Measurements from ENCODE around the gene DDX19B. TPM values are rescaled to one million over a fixed set of nuclear protein-coding genes. Genes with fewer than 3 reads are reported as not detected.

Gene DDX19B
- total RNA-seq, 2 donors from 2014 or later: 22.3 to 25.6 TPM

GRCh38 chr16:70380248-70380918 lies 81.4 kb downstream of the DDX19B start:
- intact Hi-C loops (cut with DNase I): no loop called here
- Histone ChIP-seq H3K27ac (peak overlapping the region; percentile 85), H3K9ac (ENCODE audit: low read depth in 2 of 2, low read length in 2 of 2) (peak overlapping the region; percentile 93 to 95), H3K4me3 (peak overlapping the region; percentile 72), H3K36me3 (no peaks in the 10 kb centered on the region), H3K9me3 (no peaks in the 10 kb centered on the region), H3K27me3 (no peaks in the 10 kb centered on the region), H3K4me1 (peaks cover 7% of the 10 kb centered on the region)
- TF ChIP-seq, protein P1, sequence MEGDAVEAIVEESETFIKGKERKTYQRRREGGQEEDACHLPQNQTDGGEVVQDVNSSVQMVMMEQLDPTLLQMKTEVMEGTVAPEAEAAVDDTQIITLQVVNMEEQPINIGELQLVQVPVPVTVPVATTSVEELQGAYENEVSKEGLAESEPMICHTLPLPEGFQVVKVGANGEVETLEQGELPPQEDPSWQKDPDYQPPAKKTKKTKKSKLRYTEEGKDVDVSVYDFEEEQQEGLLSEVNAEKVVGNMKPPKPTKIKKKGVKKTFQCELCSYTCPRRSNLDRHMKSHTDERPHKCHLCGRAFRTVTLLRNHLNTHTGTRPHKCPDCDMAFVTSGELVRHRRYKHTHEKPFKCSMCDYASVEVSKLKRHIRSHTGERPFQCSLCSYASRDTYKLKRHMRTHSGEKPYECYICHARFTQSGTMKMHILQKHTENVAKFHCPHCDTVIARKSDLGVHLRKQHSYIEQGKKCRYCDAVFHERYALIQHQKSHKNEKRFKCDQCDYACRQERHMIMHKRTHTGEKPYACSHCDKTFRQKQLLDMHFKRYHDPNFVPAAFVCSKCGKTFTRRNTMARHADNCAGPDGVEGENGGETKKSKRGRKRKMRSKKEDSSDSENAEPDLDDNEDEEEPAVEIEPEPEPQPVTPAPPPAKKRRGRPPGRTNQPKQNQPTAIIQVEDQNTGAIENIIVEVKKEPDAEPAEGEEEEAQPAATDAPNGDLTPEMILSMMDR (IDR thresholded peaks at IDR 0.05): no peak
- DNase-seq: peak; percentile 45

- Histone ChIP-seq H3K27ac (peak overlapping the region; percentile 85), H3K27me3 (no peaks in the 10 kb centered on the region), H3K9me3 (no peaks in the 10 kb centered on the region), H3K36me3 (no peaks in the 10 kb centered on the region), H3K9ac (ENCODE audit: low read depth in 2 of 2, low read length in 2 of 2) (peak overlapping the region; percentile 93 to 95), H3K4me3 (peak overlapping the region; percentile 72), H3K4me1 (peaks cover 7% of the 10 kb centered on the region)
- TF ChIP-seq, protein P1 (IDR thresholded peaks at IDR 0.05): no peak
- peak; percentile 98 for DNase-seq
- intact Hi-C loops (cut with DNase I): no loop called here
Observed at GRCh38 chr16:70380919-70381603, 82.1 kb downstream of the DDX19B start.

DNA sequence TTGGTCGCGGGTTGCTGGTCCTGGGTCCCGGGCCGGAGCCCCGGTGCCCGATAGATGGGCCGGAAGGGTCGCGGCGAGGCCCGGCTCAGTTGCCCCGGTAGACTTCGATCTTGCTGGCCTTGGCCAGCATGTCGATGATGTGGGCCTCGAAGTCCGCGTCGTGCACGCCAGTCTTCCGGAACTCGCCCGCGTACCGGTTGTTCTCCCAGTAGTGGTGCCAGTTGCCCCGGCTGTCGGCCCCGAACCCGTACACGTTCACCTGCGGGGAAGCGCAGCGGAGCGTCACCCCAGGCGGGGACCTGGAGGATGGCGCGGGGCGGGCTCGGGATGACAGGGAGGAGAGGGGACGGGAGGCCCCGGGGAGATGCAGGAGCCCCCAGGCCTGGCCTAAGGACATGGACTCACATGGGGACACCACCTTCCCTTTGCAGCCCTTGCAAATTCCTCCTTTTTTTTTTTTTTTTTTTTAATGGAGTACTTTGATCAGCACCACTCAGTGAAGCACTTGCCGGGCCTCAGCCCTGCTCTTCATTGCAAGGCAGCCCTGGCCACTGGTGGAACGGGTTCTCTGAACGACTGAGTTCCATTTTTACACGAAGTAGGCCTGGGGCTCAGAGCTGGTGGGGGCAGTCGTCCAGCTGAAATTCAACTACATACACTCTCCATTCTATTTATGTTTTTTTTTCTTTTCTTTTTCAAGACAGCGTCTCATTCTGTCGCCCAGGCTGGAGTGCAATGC lies 82.8 kb downstream of the DDX19B start:
- no peaks in the 10 kb centered on the region for H3K36me3 ChIP-seq
- H3K4me3 ChIP-seq: peak overlapping the region; percentile 72
- peak overlapping the region; percentile 85 for H3K27ac ChIP-seq
- TF ChIP-seq, protein P1 (IDR thresholded peaks at IDR 0.05): no peak
- peaks cover 7% of the 10 kb centered on the region for H3K4me1 ChIP-seq
- no peak for DNase-seq
- intact Hi-C loops (cut with DNase I): no loop called here
- H3K27me3 ChIP-seq: no peaks in the 10 kb centered on the region
- peak overlapping the region; percentile 75 to 93 for H3K9ac ChIP-seq (ENCODE audit: low read depth in 2 of 2, low read length in 2 of 2)
- H3K9me3 ChIP-seq: no peaks in the 10 kb centered on the region

GRCh38 chr16:70383421-70383960 lies 84.5 kb downstream of the DDX19B start:
- H3K27me3 ChIP-seq: no peaks in the 10 kb centered on the region
- TF ChIP-seq, protein P1 (IDR thresholded peaks at IDR 0.05): no peak
- H3K4me3 ChIP-seq: no peak overlapping the region
- H3K9ac ChIP-seq (ENCODE audit: low read depth in 2 of 2, low read length in 2 of 2): no peak overlapping the region
- no peaks in the 10 kb centered on the region for H3K9me3 ChIP-seq
- H3K27ac ChIP-seq: no peak overlapping the region
- no peaks in the 10 kb centered on the region for H3K36me3 ChIP-seq
- peaks cover 7% of the 10 kb centered on the region for H3K4me1 ChIP-seq
- intact Hi-C loops (cut with DNase I): no loop called here
- no peak for DNase-seq

Other genes with a start within 250 kb of the DDX19B start
- gene PDPR, start 184.9 kb upstream of the DDX19B start, total RNA-seq: 10 to 100 TPM; 13.7 to 18.9 TPM
- gene CLEC18C, start 125.4 kb upstream of the DDX19B start, total RNA-seq: under 1 TPM; 0.10 to 0.35 TPM
- gene EXOSC6, start 47.2 kb upstream of the DDX19B start, total RNA-seq: 10 to 100 TPM; 12.2 to 20.0 TPM
- gene AARS1, start 9.7 kb upstream of the DDX19B start, total RNA-seq: 10 to 100 TPM; 45.3 to 97.8 TPM
- 10 to 100 TPM; 16.7 to 25.9 TPM for gene DDX19A, start 47.7 kb downstream of the DDX19B start, total RNA-seq
- 1 to 10 TPM; 6.9 to 8.1 TPM for gene ST3GAL2, start 139.9 kb downstream of the DDX19B start, total RNA-seq
- 10 to 100 TPM; 31.3 to 38.8 TPM for gene FCSK, start 155.4 kb downstream of the DDX19B start, total RNA-seq
- 10 to 100 TPM; 54.8 to 84.7 TPM for gene COG4, start 224.4 kb downstream of the DDX19B start, total RNA-seq
- 100 to 1,000 TPM; 182 to 369 TPM for gene SF3B3, start 224.6 kb downstream of the DDX19B start, total RNA-seq